AML-193 (cell line): ENCODE measurements around the gene MSS51.

Source experiments
- DNase-seq, 2 experiments: peaks; one replicate each; lab custom pipeline; 2025; lab: John Stamatoyannopoulos, UW

Gene MSS51

DNA sequence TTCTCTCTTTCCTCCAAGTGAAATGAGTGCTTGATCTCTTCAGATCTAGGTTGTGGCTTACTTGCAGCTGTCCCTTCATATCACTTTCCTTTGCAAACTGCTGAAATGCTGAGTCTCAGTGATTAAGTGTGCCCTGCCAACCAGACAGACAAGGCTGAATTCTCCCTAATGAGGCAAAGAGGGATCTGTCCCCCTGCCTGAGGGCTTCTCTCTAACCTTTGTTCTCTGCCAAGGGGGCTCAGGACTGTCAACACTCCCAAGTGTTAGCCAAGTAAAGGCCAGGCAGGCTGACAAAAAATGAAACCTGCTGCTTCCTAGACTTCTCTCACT lies at the start of gene MSS51:
Gene MSS51 (minus strand): TSS at position 24 of the 330 bp plus-strand sequence. CDS start 5,277 bp downstream, outside the sequence.
- DNase-seq = no peak

DNA sequence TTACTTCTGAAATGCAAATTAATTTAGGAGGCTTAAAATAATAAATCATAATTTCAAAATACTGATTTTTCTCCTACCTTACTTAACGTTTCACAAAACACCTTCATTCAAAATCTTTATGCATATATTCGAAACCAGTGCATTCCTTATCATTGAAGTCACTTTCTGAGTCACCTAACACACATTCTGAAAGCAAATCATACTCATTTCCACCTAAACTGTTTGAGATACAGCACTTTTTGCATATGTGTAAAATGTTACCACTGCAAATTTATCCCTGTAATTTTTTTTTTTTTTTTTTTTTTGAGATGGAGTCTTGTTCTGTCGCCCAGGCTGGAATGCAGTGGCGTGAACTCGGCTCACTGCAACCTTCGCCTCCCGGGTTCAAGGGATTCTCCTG lies 46.8 kb upstream of the MSS51 start:
- no peak for DNase-seq

DNA sequence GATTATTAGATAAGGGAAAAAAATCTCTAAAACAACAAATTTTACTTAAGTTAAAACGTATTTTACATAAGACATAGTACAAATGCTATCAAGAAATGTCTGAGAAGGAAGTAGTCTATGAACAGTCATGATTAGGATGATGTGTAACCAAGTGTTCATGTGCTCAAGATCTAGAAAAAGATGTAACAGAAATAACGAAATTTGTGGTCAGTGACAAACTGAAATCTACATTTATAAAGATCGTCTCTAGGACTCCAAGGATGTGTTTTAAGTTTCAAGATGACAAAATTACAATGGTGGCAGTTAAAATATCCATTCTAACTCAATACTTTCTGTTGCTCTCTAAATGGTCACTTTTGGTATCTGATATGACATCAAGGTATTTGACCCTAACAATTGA lies 45.3 kb upstream of the MSS51 start:
- DNase-seq = no peak

DNA sequence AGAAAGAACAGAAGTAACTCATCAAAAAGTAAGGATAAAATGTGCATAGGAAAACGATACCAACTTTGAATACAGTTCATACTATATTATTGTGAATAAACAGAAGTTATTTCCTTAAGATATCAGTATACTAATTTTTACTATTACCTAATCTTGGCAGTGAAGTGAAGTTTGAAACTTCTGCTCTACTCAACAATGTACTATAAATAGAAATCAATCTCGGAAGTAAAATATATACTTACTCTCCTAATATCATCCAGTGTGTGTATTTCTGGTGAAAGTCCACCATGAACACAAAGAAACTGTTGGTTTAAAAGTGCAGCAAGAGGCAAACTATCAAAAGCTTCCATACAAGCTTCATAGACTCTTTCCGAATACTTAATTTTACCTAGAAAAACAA lies 37.9 kb upstream of the MSS51 start:
- DNase-seq = no peak

DNA sequence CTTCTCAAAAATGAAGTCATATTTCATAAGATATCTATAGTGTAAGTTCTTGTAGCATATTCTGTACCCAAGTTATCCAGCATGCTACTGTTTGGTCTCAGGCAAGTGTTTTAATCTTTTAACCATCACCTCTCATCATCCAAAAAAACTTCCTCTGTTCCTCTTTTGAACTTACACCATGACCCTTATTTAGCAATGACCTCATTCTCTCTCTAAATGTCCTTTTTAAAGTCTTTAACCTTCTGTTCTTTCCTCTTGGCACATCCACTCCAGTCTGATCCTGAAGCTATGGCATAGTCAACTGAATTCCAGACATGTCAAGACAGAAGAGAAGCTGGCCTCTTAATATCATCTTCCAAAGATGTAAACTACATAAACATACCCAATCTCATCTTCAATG lies 36.2 kb upstream of the MSS51 start:
- no peak for DNase-seq

DNA sequence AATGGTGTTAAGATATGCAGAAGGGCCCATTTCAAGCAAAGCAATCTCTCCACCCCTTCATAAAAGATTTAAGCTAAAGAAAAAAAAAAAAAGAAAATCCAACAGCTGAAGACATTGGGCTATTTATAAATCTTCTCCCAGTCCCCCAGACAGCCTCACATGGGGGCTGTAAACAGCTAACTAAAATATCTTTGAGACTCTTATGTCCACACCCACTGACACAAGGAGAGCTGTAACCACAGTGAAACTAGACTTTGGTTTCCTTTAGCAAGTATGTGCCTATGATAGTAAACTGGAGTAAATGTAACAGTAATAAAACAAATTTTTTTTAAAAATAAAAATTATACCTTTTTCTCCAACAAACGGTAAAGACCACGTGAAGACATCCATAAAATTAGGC lies 33.8 kb upstream of the MSS51 start:
- DNase-seq = no peak

DNA sequence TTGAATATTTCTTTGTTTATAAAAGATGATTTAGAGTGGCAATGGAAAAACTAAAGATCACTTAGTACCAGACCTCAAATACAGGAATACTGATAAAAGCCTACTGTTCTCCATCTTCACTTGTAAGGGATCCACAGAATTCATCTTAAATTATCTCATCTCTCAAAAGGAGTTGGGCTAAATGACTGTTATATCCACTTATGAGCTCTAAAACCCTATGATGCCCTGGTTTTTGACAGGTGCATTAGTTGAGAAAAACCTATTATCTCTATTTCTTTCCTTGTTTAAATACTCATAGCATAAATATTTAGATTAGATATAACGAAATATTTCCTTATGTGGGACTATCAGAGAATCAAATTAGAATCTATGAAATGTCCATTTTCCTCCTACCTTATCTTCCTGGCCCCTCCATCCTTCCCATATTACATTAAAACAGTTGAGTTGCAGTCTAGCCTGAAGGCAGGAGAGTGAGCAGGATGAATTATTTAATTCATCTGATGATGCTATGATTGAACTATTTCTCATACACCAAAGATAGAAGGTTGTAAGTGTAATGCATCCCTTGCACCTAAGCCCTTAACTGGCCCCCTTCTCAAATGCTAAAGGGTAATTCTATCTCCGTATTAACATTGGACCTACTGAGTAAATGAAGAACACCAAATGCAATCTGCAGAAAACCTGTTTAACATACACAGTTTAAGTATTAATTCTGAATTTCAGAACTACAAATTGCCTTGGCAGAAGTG lies 32.8 kb upstream of the MSS51 start:
- DNase-seq = no peak

DNA sequence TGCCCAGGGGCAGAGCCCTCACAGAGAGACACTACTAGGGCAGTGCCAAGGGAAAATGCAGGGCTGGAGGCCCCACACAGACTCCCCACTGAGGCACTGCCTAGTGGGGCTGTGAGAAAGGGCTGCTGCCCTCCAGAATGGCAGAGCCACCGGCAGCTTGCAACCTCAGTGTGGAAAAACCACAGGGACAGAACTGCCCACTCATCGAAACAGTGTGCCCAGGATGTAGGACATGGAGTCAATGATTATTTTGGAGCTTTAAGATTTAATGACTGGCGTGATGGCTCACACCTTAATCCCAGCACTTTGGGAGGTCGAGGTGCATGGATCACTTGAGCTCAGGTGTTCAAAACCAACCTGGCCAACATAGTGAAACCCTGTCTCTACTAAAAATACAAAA lies 27.5 kb upstream of the MSS51 start:
- no peak for DNase-seq

DNA sequence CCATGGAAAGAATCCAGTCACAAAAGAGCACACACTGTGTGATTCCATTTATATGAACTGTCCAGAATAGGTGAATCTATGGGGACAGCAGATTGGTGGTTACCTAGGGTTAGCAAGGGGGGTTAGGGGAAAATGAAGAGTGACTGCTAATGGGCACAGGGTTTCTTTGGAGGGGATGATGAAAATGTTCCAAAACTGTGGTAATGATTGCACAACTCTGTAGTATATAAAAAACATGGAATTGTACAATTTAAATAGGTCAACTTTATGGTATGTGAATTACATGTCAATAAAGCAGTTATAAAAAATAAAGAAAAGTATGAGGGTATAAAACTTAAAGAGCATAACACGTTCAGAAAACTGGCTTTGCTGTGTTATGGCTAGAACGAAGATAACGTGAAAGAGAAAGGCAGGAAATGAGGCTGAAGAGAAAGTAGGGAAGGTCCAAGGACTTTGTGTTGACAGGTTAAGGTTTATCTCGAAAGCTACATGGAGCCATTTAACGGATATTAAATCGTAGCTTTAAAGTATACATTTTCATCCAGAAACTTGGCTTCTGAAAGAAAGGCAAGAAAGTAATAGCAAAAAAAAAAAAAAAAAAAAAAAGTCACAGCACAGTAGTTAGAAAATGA lies 26.4 kb upstream of the MSS51 start:
- DNase-seq = no peak

DNA sequence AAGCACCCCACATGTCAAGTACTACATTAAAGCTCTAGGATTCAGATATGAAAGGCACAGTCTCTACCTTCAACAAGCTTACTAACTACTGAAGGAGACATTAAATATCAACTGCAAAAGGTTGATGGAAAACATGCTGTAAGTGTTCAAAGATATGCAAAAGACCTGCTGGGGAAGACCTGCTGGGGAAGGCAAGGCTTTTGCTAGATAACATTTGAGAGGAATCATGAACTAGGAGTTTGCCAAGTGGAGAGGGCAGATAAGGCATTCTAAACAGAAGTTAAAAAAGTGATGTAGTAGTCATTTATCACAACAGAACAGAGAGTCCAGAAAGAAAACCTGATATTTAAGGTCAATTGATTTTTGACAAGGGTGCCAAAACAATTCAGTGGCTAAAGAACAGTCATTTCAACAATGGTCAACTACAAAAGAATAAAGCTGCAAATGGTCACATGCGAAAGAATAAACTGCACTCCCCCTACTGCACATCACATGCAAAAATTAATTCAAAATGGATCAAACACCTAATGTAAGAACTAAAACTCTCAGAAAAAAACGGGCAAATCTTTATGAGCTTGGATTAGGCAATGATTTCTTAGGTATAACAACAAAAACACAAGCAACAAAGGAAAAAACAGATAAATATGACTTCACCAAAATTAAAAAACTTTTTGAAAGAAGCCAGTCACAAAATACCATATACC lies 23.0 kb upstream of the MSS51 start:
- no peak for DNase-seq

DNA sequence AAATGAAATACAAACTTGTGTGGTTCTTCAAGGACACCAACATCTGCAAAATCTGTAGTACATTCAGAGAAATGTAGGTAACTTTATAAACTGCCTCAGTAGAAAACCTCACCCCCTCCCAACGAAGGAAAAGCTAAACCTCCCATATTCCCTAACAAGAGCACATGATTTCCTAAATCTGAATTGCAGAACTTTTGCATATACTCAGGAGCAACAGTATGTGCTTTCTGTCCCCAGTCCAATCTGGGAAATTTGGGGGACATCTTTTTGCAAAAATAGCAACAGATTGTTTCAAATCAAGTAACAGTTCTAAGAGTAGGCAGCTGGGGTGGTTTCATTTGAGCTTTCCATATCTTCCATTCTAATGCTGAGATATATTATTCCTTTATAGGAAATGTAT lies 15.8 kb upstream of the MSS51 start:
- no peak for DNase-seq

DNA sequence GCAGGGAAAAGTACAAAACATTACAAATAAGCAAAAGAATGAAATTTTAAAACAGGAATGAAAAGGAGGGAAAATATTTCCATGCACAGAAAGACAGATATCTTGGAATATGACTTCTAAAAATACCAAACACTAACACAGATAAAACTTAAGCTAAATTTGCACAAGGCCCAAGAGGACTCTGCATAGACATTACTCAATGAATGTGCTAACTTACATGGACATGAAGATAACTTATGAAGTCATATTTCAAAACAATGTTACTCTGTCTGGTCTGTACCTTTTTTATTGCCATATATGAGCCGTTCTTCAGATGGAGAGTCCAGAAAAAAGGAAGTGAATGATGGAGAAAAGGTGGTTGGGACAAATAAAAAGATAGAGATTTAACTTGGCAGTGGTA lies 15.0 kb upstream of the MSS51 start:
- DNase-seq = no peak

DNA sequence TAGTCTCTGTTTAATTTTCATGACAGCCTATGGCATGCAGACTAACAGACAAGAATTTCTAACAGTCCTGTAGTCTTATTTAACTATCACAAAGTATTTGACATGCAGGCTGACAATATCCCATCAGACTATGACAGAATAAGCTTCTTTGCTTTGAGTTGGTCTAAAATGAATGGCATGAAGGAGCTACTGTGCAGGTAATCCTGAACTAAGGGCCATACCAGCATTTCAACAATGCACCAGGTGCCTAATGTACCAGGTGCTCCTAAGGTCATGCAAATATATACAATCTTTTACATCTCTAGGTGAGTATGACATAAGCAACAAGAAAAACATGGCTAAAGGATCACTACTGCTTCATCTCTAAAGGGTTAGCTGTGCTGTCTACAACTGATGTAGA lies 13.6 kb upstream of the MSS51 start:
- DNase-seq = no peak

DNA sequence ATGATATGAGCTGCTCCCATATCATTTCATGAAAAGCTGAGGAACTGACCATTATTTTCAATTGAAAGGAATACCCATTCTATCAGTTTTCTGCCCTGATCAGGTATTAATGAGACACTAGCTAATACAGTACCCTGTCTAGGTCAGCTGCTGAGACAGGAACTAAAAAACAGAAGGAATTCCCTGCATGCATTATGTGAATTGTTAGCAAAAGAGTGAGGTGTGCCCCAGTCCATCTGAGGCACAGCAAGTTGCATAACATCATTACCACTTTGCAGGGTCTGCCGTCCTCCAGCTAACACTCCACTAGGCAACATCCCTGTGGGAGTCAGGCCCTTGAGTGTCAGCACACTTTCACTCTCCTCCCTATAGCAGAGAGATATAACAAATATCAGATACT lies 11.1 kb upstream of the MSS51 start:
- no peak for DNase-seq

DNA sequence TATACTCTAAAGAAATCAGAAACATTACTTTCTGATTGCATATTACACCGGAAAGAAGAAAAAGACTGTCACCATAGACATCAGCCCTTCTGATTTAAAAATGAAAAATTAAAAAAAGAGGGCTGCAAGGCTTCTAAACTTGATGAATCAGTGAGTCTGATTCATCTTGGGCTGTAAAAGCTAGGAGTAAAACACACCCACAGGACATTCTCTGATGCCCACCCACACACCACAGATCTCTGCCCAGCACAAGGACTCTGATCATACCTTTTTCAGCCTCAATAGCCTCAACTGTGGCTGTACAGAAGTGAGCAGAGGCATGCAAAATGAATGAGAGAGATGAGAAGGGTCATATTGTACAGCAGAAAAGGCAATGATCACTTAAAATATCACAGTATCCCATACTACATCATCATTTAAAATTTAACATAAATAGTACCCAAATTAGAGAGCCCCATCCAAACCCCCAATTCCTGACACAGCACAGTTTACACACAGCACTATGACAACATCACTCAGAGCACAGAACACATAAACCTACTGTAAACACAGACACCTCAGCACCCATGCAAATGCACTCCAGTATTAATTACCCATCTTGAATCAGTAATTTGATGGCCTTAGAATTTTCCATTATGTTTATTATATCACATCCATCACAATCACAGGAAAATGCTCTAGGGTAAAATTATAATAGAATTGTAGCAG lies 6.4 kb upstream of the MSS51 start:
- DNase-seq = no peak

DNA sequence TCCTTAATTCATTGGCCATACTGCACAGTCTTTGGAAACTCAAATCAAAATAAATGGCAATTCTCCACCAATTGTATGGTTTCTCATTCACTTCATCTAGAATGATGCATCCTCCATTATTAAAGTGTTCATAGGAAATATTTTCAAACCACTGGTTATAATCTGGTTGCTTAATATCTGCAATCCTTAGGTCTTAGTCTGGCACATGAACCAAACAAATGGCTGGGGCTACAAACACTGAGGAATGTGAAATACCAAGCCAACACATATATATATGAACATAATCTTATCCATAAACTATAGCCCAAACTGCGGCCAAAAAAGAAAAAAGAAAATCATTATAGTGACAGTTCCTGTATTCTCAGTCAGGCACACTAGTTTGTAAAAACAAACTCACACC lies 5.7 kb upstream of the MSS51 start:
- no peak for DNase-seq

DNA sequence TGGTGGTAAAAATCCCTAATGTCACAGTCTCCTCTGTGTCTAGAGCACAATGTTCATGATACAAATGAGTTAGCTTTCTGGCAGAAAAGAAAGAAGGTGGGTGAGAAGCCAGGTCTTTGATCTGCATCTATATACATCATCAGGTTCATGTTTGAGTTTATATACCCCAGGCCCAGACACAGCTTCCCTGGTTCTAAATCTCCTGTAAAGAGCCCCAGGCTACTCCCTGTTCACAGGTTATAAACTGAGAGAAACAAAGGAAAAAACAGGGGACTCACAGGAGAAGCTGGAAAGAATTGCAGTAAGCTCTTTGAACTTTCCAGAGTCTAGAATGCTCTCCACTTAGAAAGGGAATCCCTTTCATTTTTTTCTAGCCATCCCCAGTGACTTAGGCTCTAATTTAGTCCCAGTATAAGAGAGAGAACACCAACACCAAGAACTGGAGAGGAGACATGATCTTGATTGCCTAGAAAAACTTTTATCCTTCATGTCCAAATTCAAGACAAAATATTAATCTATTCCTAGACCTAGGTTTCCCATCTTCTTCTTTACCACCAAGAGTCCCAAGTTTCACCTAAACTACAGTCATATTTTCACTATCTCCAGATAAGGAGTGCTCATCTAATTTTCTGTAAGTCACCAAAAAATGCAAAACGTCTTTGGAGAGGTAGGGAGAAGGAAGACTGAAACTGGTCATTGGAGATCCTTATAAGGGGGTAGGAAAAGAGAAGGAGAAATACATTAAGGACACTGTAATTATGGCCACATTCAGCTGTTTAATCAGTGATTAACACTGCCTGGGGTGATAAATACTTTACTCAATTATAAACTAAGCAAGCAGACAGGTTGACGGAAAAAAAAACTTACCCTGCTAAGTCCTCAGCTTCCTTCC lies 469 bp downstream of the MSS51 start:
- no peak for DNase-seq

DNA sequence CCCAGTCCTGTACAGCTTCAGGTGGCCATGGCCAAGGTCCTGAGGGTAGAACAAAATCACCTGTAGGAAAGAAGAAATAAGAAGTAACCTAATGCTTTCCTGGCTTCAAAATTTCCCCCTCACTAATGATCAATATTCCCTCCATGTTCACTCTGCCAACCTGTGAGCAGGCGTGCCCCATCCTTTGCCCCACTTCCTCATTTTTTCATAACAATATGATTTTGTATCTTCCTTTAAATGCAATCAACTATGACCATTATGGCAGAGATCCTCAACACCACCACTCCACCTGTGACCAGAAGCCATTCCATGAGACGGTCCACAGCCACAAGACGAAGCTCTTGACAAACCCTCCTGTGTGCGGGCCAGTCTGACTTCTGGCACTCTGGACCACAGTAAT lies 7.0 kb downstream of the MSS51 start:
- DNase-seq = no peak

DNA sequence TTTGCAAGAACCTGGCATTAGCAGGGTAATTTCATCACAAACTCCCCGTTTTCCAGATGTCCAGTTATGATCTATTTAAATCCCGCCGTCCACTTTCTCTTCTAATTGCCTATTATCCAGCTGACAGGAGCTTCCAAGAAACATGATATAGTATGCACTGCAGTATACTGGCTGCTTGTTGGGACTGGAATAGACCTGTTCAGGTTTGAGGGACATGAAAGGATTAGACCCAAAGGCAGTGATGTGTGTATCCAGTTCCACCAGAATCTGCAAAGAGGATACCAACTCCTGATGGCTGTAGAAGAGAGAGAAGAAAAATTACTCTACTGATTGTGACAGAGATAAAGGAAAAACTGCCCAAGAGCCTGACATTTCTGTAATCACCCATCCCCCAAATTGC lies 8.9 kb downstream of the MSS51 start:
- no peak for DNase-seq

DNA sequence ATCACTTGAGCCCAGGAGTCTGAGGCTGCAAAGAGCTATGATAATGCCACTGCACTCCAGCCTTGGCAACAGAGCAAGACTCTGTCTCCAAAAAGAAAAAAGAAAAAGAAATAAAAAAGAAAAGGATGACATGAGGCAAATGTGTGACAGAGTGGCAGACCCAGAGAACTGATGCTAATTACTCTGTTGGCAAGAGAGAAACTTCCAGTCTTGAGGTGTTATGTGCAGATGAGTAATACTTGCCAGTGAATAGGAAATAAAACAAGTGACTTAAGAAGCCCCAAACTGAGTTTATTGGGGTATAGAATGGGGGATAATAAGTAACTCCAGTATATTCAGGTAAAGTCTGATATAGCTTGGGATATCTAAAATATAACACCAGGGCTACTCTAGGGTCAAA lies 10.1 kb downstream of the MSS51 start:
- DNase-seq = no peak

DNA sequence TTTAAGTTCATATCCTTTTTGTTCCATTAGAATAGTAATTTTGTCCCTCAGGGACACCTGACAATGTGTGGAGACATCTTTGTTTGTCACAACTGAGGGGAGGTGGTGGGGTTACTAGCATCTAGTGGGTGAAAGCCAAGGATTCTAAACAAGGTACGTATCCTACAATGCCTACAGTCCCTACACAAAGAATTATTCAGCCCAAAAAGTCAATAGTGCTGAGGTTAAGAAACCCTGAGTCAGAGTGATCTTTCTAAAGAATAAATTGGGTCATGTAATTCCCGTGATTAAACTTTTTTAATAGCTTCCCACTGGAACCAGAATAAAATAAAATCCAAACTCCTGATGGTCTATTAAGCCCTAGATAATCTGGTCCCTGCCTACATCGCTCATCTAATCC lies 16.8 kb downstream of the MSS51 start:
- no peak for DNase-seq
